OCI-LY7 (cell line): ENCODE measurements around the gene SDK2. TPM values are rescaled to one million over a fixed set of nuclear protein-coding genes. Genes with fewer than 3 reads are reported as not detected.

Experiments used
- BruUV-seq: library from RNA; stranded (reverse); fragments of 400-500 nt; replicated peaks from 2 replicates; lab custom pipeline; 2021; lab: Mats Ljungman, UMichigan
- CTCF ChIA-PET: fragments of 300-600 bp; sonication (Branson Sonifier 250); formaldehyde crosslinking; loops from one replicate; lab custom pipeline; 2022; ENCODE audit warnings: antibody characterized with exemption; ENCODE audit not compliant: unreplicated experiment; lab: Charles Lee
- POLR2A ChIA-PET: fragments of 300-600 bp; sonication (Branson Sonifier 250); formaldehyde crosslinking; loops from one replicate; lab custom pipeline; 2022; ENCODE audit warnings: antibody characterized with exemption; lab: Charles Lee
- DNase-seq: peaks from one replicate; pipeline ENCODE4 v3.0.0-alpha.2; 2015; ENCODE audit warnings: low spot score
- H2AFZ ChIP-seq: fragments of 200-600 bp; sonication (generic), shearing (Covaris generic); 2 replicates; pipeline ENCODE4 v1.6.1; 2014; ENCODE audit warnings: mild to moderate bottlenecking, antibody characterized with exemption, low read length, moderate library complexity
- H3K27ac ChIP-seq: fragments of 200-600 bp; sonication (generic); 2 replicates; pipeline ENCODE4 v1.5.1; 2014; ENCODE audit warnings: mixed run types, low read depth, mild to moderate bottlenecking, moderate library complexity, low read length, inconsistent platforms; ENCODE audit not compliant: poor library complexity, severe bottlenecking
- H3K36me3 ChIP-seq: fragments of 200-600 bp; sonication (generic); 2 replicates; pipeline ENCODE4 v1.6.1; 2014; ENCODE audit warnings: mild to moderate bottlenecking, antibody characterized with exemption, low read length, moderate library complexity, mixed read lengths; ENCODE audit not compliant: insufficient read depth
- H3K4me1 ChIP-seq: fragments of 200-600 bp; sonication (generic); 2 replicates; pipeline ENCODE4 v1.5.1; 2014; ENCODE audit warnings: mild to moderate bottlenecking, low read length; ENCODE audit not compliant: insufficient read depth, poor library complexity, severe bottlenecking
- H3K4me2 ChIP-seq: fragments of 200-600 bp; sonication (generic); 2 replicates; pipeline ENCODE4 v1.6.1; 2014; ENCODE audit warnings: mild to moderate bottlenecking, low read length
- H3K4me3 ChIP-seq: fragments of 200-600 bp; sonication (generic); 2 replicates; pipeline ENCODE4 v1.5.1; 2014; ENCODE audit warnings: mild to moderate bottlenecking, low read depth, low read length; ENCODE audit not compliant: poor library complexity, severe bottlenecking
- H3K79me2 ChIP-seq: fragments of 200-600 bp; sonication (generic); 2 replicates; pipeline ENCODE4 v1.6.1; 2016; ENCODE audit warnings: low read depth, mild to moderate bottlenecking, low read length, moderate library complexity, mixed read lengths; ENCODE audit not compliant: insufficient read depth
- H3K9me2 ChIP-seq: fragments of 200-600 bp; sonication (generic); 2 replicates; pipeline ENCODE4 v1.6.1; 2016; ENCODE audit warnings: mild to moderate bottlenecking, low read length, mixed read lengths; ENCODE audit not compliant: insufficient read depth
- H3K9me3 ChIP-seq: fragments of 200-600 bp; sonication (generic); 2 replicates; pipeline ENCODE4 v1.6.1; 2014; ENCODE audit warnings: mild to moderate bottlenecking, mixed run types, low read length, mixed read lengths
- H4K20me1 ChIP-seq: fragments of 200-600 bp; sonication (generic); 2 replicates; pipeline ENCODE4 v1.6.1; 2014; ENCODE audit warnings: mild to moderate bottlenecking, antibody characterized with exemption, low read length, moderate library complexity, mixed read lengths; ENCODE audit not compliant: insufficient read depth
- CTCF ChIP-seq: fragments of 200-600 bp; sonication (generic); conservative IDR thresholded peaks from 2 replicates; pipeline ENCODE4 v1.5.1; 2014; ENCODE audit warnings: mild to moderate bottlenecking, antibody characterized with exemption, low read length, moderate library complexity, mixed read lengths
- EZH2phosphoT487 ChIP-seq: fragments of 200-600 bp; sonication (generic); IDR thresholded peaks from 2 replicates; pipeline ENCODE4 v1.6.1; 2018; ENCODE audit warnings: low read depth, borderline replicate concordance, mild to moderate bottlenecking, mixed run types, antibody characterized with exemption, low read length, moderate library complexity, mixed read lengths
- intact Hi-C: fragments of 100-400 bp; cut with micrococcal nuclease; formaldehyde crosslinking; loops from one replicate; pipeline ENCODE4 v1.10.0; 2022; ENCODE audit not compliant: unreplicated experiment
- total RNA-seq, 2 experiments: library from RNA; depleted of rRNA in 1 of 2; stranded (reverse); fragments of >200 nt in 1 of 2; shearing (Covaris generic) in 1 of 2; gene quantifications; 2 replicates each; pipeline ENCODE4 v1.2.3, GENCODE V29; 2014 to 2022

The SDK2 gene
- total RNA-seq, 2 experiments from 2014 or later = 0.32 to 1.8 TPM

GRCh38 chr17:73545109-73546032 is 98.9 kb downstream of the SDK2 start:
- ChIA-PET CTCF (no interaction called here), POLR2A (interaction anchor here (0.6 kb wide), 1 partner anchor 127 kb away, joined by 6 read pairs; no protein-coding TSS in a partner anchor)
- Histone ChIP-seq H3K4me2 (no peak overlapping the region), H3K79me2 (no peaks in the 10 kb centered on the region), H3K9me2 (no peaks in the 10 kb centered on the region), H3K9me3 (no peaks in the 10 kb centered on the region), H3K4me3 (no peak overlapping the region), H3K4me1 (peaks cover 22% of the 10 kb centered on the region), H3K36me3 (no peaks in the 10 kb centered on the region), H3K27ac (no peak overlapping the region), H2AFZ (no peak overlapping the region), H4K20me1 (no peaks in the 10 kb centered on the region)
- no TSS peak for BruUV-seq
- intact Hi-C loops = no loop called here
- TF ChIP-seq CTCF (no peak), EZH2phosphoT487 (no peak)
- no peak for DNase-seq

GRCh38 chr17:73544333-73544732 is 99.9 kb downstream of the SDK2 start:
- ChIA-PET CTCF (no interaction called here), POLR2A (interaction anchor here (0.7 kb wide), 1 partner anchor 21 kb away, joined by 3 read pairs; no protein-coding TSS in a partner anchor)
- Histone ChIP-seq H3K4me2 (no peak overlapping the region), H3K9me3 (no peaks in the 10 kb centered on the region), H3K4me1 (peaks cover 18% of the 10 kb centered on the region), H3K36me3 (no peaks in the 10 kb centered on the region), H2AFZ (no peak overlapping the region), H3K79me2 (no peaks in the 10 kb centered on the region), H3K9me2 (no peaks in the 10 kb centered on the region), H3K27ac (no peak overlapping the region), H3K4me3 (no peak overlapping the region), H4K20me1 (no peaks in the 10 kb centered on the region)
- TF ChIP-seq CTCF (no peak), EZH2phosphoT487 (no peak)
- DNase-seq = no peak
- no TSS peak for BruUV-seq
- intact Hi-C loops = no loop called here

- BruUV-seq = no TSS peak
- Histone ChIP-seq H3K36me3 (no peaks in the 10 kb centered on the region), H3K79me2 (no peaks in the 10 kb centered on the region), H4K20me1 (no peaks in the 10 kb centered on the region), H3K4me2 (no peak overlapping the region), H3K9me3 (no peaks in the 10 kb centered on the region), H2AFZ (no peak overlapping the region), H3K4me1 (peaks cover 8% of the 10 kb centered on the region), H3K4me3 (no peak overlapping the region), H3K9me2 (no peaks in the 10 kb centered on the region), H3K27ac (no peak overlapping the region)
- TF ChIP-seq CTCF (no peak), EZH2phosphoT487 (no peak)
- CTCF ChIA-PET = no interaction called here
- intact Hi-C loops = no loop called here
- DNase-seq = no peak
- POLR2A ChIA-PET = no interaction called here
Measured at GRCh38 chr17:73542323-73542722, 101.9 kb downstream of the SDK2 start.
